ENCODE data around the gene QRFP. TPM values are rescaled to one million over a fixed set of nuclear protein-coding genes. Genes with fewer than 3 reads are reported as not detected.
"Not testable (repeated sequence)": the region's sequence is repeated elsewhere in the genome, so short reads cannot be mapped to it uniquely, and the experiment has no call there.

The QRFP gene
- total and polyA plus RNA-seq, 4 donors: not detected

- Histone ChIP-seq H3K36me3 (ENCODE audit: control insufficient read depth in 1 of 2, insufficient read depth in 2 of 2, low read length in 1 of 2) (no peaks in the 10 kb centered on the region), H3K4me1 (ENCODE audit: control insufficient read depth in 1 of 2, insufficient read depth in 2 of 2, low read length in 2 of 2) (no peaks in the 10 kb centered on the region), H3K27me3 (ENCODE audit: control insufficient read depth in 1 of 2, insufficient read depth in 2 of 2, low read length in 1 of 2) (no peaks in the 10 kb centered on the region), H3K9me3 (ENCODE audit: control insufficient read depth, low read length) (no peaks in the 10 kb centered on the region), H3K4me3 (ENCODE audit: low read length in 2 of 2) (no peak overlapping the region), H3K27ac (ENCODE audit: low read depth in 1 of 2, low read length in 2 of 2) (no peak overlapping the region)
- 85 to 87% methylated on average over 34 of the region's 34 CpGs for WGBS, 2 donors
- intact Hi-C loops (cut with DNase I): no loop called here
- no peak for ATAC-seq (ENCODE audit: low FRiP score)
- no peak for DNase-seq
Observed at GRCh38 chr9:130917168-130917960, 20.8 kb upstream of the QRFP start.

- WGBS, 2 donors: 84 to 91% methylated on average over 8 of the region's 8 CpGs
- no peaks in the 10 kb centered on the region for H3K36me3 ChIP-seq (ENCODE audit: control insufficient read depth in 1 of 2, insufficient read depth in 2 of 2, low read length in 1 of 2)
Observed at GRCh38 chr9:130915096-130915447, 18.5 kb upstream of the QRFP start.

GRCh38 chr9:130914417-130915095, 17.9 kb upstream of the QRFP start:
- Histone ChIP-seq H3K9me3 (ENCODE audit: control insufficient read depth, low read length) (no peaks in the 10 kb centered on the region), H3K27ac (ENCODE audit: low read depth in 1 of 2, low read length in 2 of 2) (no peak overlapping the region), H3K27me3 (ENCODE audit: control insufficient read depth in 1 of 2, insufficient read depth in 2 of 2, low read length in 1 of 2) (no peaks in the 10 kb centered on the region), H3K4me1 (ENCODE audit: control insufficient read depth in 1 of 2, insufficient read depth in 2 of 2, low read length in 2 of 2) (no peaks in the 10 kb centered on the region), H3K4me3 (ENCODE audit: low read length in 2 of 2) (no peak overlapping the region), H3K36me3 (ENCODE audit: control insufficient read depth in 1 of 2, insufficient read depth in 2 of 2, low read length in 1 of 2) (no peaks in the 10 kb centered on the region)
- DNase-seq (no peak), ATAC-seq (ENCODE audit: low FRiP score) (no peak)
- WGBS, 2 donors: 84 to 88% methylated on average over 23 to 24 of the region's 24 CpGs
- intact Hi-C loops (cut with DNase I): no loop called here

More at GRCh38 chr9:130915096-130915447, 18.5 kb upstream of the QRFP start:
- DNase-seq (no peak), ATAC-seq (ENCODE audit: low FRiP score) (no peak)
- H3K9me3 ChIP-seq (ENCODE audit: control insufficient read depth, low read length): no peaks in the 10 kb centered on the region
- H3K27ac ChIP-seq (ENCODE audit: low read depth in 1 of 2, low read length in 2 of 2): no peak overlapping the region
- no peaks in the 10 kb centered on the region for H3K4me1 ChIP-seq (ENCODE audit: control insufficient read depth in 1 of 2, insufficient read depth in 2 of 2, low read length in 2 of 2)
- intact Hi-C loops (cut with DNase I): no loop called here
- no peak overlapping the region for H3K4me3 ChIP-seq (ENCODE audit: low read length in 2 of 2)
- H3K27me3 ChIP-seq (ENCODE audit: control insufficient read depth in 1 of 2, insufficient read depth in 2 of 2, low read length in 1 of 2): no peaks in the 10 kb centered on the region

- H3K27me3 ChIP-seq (ENCODE audit: control insufficient read depth in 1 of 2, insufficient read depth in 2 of 2, low read length in 1 of 2): no peaks in the 10 kb centered on the region
- H3K36me3 ChIP-seq (ENCODE audit: control insufficient read depth in 1 of 2, insufficient read depth in 2 of 2, low read length in 1 of 2): no peaks in the 10 kb centered on the region
- H3K4me3 ChIP-seq (ENCODE audit: low read length in 2 of 2): no peak overlapping the region
- DNase-seq: no peak
- intact Hi-C loops (cut with DNase I): no loop called here
- ATAC-seq (ENCODE audit: low FRiP score): no peak
- H3K4me1 ChIP-seq (ENCODE audit: control insufficient read depth in 1 of 2, insufficient read depth in 2 of 2, low read length in 2 of 2): no peaks in the 10 kb centered on the region
- WGBS, 2 donors: 70 to 75% methylated on average over 23 of the region's 23 CpGs
- no peaks in the 10 kb centered on the region for H3K9me3 ChIP-seq (ENCODE audit: control insufficient read depth, low read length)
- no peak overlapping the region for H3K27ac ChIP-seq (ENCODE audit: low read depth in 1 of 2, low read length in 2 of 2)
Observed at GRCh38 chr9:130913599-130914416, 17.2 kb upstream of the QRFP start.

GRCh38 chr9:130912932-130913598, 16.5 kb upstream of the QRFP start:
- no peaks in the 10 kb centered on the region for H3K4me1 ChIP-seq (ENCODE audit: control insufficient read depth in 1 of 2, insufficient read depth in 2 of 2, low read length in 2 of 2)
- intact Hi-C loops (cut with DNase I): no loop called here
- H3K27ac ChIP-seq (ENCODE audit: low read depth in 1 of 2, low read length in 2 of 2): no peak overlapping the region
- 30 to 36% methylated on average over 38 of the region's 38 CpGs for WGBS, 2 donors
- no peaks in the 10 kb centered on the region for H3K36me3 ChIP-seq (ENCODE audit: control insufficient read depth in 1 of 2, insufficient read depth in 2 of 2, low read length in 1 of 2)
- DNase-seq: peak; percentile 72 to 92
- peak; percentile 39 for ATAC-seq (ENCODE audit: low FRiP score)
- no peak overlapping the region for H3K4me3 ChIP-seq (ENCODE audit: low read length in 2 of 2)
- no peaks in the 10 kb centered on the region for H3K27me3 ChIP-seq (ENCODE audit: control insufficient read depth in 1 of 2, insufficient read depth in 2 of 2, low read length in 1 of 2)
- H3K9me3 ChIP-seq (ENCODE audit: control insufficient read depth, low read length): no peaks in the 10 kb centered on the region

- no peak for ATAC-seq (ENCODE audit: low FRiP score)
- 92 to 95% methylated on average over 26 of the region's 26 CpGs for WGBS, 2 donors
- Histone ChIP-seq H3K9me3 (ENCODE audit: control insufficient read depth, low read length) (no peaks in the 10 kb centered on the region), H3K27me3 (ENCODE audit: control insufficient read depth in 1 of 2, insufficient read depth in 2 of 2, low read length in 1 of 2) (no peaks in the 10 kb centered on the region), H3K36me3 (ENCODE audit: control insufficient read depth in 1 of 2, insufficient read depth in 2 of 2, low read length in 1 of 2) (no peaks in the 10 kb centered on the region), H3K4me1 (ENCODE audit: control insufficient read depth in 1 of 2, insufficient read depth in 2 of 2, low read length in 2 of 2) (no peaks in the 10 kb centered on the region), H3K4me3 (ENCODE audit: low read length in 2 of 2) (no peak overlapping the region), H3K27ac (ENCODE audit: low read depth in 1 of 2, low read length in 2 of 2) (no peak overlapping the region)
- no peak for DNase-seq
- intact Hi-C loops (cut with DNase I): no loop called here
Observed at GRCh38 chr9:130911254-130912049, 14.8 kb upstream of the QRFP start.

GRCh38 chr9:130910670-130911069, 14.1 kb upstream of the QRFP start:
- intact Hi-C loops (cut with DNase I); ATAC-seq (ENCODE audit: low FRiP score); H3K9me3 ChIP-seq (ENCODE audit: control insufficient read depth, low read length); H3K36me3 ChIP-seq (ENCODE audit: control insufficient read depth in 1 of 2, insufficient read depth in 2 of 2, low read length in 1 of 2); DNase-seq; H3K4me1 ChIP-seq (ENCODE audit: control insufficient read depth in 1 of 2, insufficient read depth in 2 of 2, low read length in 2 of 2); H3K27ac ChIP-seq (ENCODE audit: low read depth in 1 of 2, low read length in 2 of 2); H3K27me3 ChIP-seq (ENCODE audit: control insufficient read depth in 1 of 2, insufficient read depth in 2 of 2, low read length in 1 of 2); H3K4me3 ChIP-seq (ENCODE audit: low read length in 2 of 2): not testable (repeated sequence)
- 71 to 76% methylated on average over 1 of the region's 1 CpG for WGBS, 2 donors

- H3K27me3 ChIP-seq (ENCODE audit: control insufficient read depth in 1 of 2, insufficient read depth in 2 of 2, low read length in 1 of 2); H3K36me3 ChIP-seq (ENCODE audit: control insufficient read depth in 1 of 2, insufficient read depth in 2 of 2, low read length in 1 of 2); H3K4me1 ChIP-seq (ENCODE audit: control insufficient read depth in 1 of 2, insufficient read depth in 2 of 2, low read length in 2 of 2); H3K27ac ChIP-seq (ENCODE audit: low read depth in 1 of 2, low read length in 2 of 2); H3K9me3 ChIP-seq (ENCODE audit: control insufficient read depth, low read length); intact Hi-C loops (cut with DNase I); H3K4me3 ChIP-seq (ENCODE audit: low read length in 2 of 2); DNase-seq; ATAC-seq (ENCODE audit: low FRiP score): not testable (repeated sequence)
- 94 to 95% methylated on average over 18 to 27 of the region's 27 CpGs for WGBS, 2 donors
Observed at GRCh38 chr9:130910041-130910440, 13.4 kb upstream of the QRFP start.
